ENCODE data around the gene GALNS.
"Not testable (repeated sequence)": the region's sequence is repeated elsewhere in the genome, so short reads cannot be mapped to it uniquely, and the experiment has no call there.

The GALNS gene
- 38.6 reads per million, percentile 62 among the genes with 10 or more reads in this experiment for total RNA-seq

- peak; percentile 98 for DNase-seq
Measured at GRCh38 chr16:88856828-88857727, at the start of gene GALNS, which contains the start of gene TRAPPC2L. Gene GALNS (minus strand): TSS chr16:88856947. CDS start chr16:88856877, 70 bp downstream. Gene TRAPPC2L (plus strand): TSS chr16:88857127. CDS start chr16:88857151, 24 bp downstream.

DNA sequence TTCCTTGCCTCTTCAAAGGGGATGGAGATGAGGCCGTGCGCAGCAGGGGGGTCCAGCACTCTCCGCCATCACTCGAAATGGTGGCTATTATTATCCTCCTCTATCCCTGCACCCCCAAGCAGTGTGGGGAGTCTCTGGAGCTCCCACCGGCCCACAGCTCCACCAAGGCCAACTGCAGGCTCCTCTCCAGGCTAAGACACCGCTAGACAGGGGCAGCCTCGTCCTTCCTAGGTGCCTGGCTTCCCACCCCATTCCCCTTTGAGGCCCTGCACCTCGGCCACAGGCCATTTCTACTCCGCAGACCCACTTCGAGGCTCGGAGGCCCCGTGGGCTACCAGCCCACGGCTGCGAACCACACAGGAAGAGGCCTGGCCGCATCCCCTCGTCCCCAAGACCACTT lies 49.3 kb upstream of the GALNS start:
- no peak for DNase-seq

- no peak for DNase-seq
Measured at GRCh38 chr16:88905563-88905962, 48.8 kb upstream of the GALNS start.

- no peak for DNase-seq
Measured at GRCh38 chr16:88904676-88905365, 48.1 kb upstream of the GALNS start.

DNA sequence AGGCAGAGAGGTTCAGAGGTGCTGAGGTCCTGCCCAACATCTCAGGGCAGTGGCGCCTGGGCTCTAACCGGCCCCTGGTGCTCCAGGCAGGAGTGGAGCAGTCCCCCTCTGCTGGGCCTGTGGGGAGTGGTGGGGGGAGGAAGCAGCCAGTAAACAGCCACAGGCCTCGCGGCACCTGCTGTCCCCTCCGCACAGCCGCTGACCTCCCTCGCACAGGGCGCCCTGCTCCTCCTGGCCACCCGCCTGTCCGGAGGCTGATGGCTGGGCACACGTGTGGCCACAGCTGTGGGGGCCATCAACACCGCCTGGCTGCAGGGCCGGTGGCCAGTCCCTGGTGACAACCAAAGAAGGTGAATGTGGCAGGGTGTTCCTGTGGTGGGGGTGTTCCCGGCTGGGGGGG lies 46.5 kb upstream of the GALNS start:
- DNase-seq: no peak

DNA sequence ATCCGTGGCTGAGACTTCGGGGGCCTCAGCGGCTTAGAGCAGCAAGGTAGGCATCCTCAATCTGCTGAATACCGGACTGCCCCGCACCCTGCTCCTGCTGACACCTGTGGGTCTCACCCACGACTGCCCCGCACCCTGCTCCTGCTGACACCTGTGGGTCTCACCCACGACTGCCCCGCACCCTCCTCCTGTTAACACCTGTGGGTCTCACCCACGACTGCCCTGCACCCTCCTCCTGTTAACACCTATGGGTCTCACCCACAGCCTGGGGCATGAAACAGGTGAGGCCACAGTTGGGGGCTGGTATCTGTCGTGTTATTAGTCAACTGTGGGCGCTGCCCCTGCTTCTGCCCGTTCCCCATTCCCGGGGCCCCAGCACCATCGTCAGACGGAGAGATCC lies 46.0 kb upstream of the GALNS start:
- no peak for DNase-seq

DNA sequence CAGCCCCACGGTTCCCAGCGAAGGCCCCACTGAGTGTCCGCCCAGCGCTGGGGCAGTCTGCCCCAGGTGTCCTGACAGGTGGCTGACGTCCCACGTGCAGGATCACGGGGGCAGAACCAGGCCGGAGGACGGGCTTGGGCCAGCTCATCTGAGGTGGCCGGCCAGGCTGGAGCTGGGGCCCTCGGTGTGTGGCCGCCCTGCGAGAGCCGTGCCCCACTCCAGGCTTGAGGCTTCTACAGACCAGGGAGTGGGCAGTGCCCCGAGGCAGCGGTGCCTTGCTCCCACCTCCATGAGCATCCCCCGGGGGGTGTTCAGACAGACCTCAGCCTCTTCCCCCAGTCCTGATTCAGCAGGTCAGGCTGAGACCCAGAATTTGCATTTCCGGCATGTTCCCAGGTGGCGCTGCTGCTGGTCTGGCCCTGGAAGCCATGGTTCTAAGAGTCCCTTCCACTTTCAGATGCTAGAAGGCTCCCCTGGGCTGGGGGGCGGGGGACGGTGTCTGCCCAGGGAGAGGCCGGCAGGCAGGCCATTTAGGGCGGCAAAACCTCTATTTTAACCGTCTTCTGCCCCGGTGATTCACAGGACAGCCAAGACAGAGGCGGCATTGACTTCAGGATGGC lies 45.1 kb upstream of the GALNS start:
- DNase-seq: no peak

GRCh38 chr16:88900662-88901052 lies 43.9 kb upstream of the GALNS start:
- no peak for DNase-seq

DNA sequence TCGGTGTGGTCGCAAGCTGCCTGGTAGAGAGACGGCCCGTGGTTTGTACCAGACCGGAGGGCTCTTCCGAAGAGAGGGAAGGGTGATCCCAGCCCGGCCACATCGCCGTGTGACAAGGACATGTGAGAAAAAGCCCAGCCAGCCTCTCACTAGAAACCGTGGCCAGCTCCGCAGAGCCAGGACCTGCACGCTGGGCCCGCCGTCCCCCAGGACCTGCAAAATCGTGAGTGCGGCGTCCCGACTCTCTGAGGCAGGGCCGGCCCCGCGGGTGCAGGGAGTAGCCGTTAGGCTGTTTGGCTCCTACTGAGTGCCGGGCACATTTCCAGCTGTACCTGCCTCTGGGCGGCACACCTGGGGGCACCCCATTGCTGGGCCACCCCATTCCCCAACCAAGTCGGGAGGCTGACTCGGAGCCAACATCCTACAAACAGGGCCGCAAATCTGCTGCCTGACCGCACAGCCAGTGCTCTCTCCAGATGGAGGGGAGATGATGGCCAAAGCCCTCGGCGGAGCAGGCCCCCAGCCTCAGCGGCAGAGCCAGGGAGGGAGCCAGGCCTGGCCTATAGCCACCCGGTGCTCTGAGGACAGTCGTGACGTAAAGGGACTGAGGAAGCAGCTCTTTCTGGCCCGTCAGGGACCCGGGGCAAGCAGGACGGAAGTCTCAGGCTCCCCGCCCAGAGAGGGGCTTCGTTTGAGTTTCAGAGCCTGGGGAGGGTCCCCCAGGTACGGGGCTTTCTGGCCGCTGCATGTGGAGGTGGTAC lies 43.3 kb upstream of the GALNS start:
- DNase-seq: no peak

DNA sequence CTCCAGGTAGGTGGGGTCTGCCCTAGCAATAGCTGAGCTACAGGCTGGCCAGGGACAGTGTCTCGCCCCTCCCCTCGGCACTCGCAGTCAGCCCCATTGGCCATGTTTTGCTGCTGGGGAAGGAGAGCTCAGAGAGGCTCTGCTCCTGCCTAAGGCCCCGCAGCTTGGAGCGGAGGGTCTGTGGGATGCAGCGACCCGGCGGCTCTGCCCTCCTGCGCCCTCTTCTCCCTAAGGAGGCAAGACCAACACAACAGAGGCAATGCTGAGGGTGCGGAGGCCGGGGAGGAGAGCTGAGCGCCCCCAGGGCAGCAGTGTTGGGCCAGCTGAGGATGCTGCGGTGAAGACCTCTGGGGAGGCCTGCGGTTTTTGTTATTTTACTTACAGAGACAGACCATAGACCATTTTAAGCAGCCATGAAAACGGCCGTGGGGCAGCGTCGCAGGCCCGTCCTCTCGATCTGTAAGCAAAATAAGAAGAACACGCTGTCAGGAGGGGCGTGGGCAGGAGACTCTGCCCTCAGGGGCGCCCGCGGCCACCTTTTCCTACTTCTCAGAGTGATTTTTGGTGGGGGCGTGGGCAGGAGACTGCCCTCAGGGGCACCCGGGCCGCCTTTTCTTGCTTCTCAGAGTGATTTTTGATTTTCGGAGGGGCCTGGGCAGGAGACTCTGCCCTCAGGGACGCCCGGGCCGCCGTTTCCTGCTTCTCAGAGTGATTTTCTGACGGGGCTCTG lies 41.1 kb upstream of the GALNS start:
- DNase-seq: no peak

DNA sequence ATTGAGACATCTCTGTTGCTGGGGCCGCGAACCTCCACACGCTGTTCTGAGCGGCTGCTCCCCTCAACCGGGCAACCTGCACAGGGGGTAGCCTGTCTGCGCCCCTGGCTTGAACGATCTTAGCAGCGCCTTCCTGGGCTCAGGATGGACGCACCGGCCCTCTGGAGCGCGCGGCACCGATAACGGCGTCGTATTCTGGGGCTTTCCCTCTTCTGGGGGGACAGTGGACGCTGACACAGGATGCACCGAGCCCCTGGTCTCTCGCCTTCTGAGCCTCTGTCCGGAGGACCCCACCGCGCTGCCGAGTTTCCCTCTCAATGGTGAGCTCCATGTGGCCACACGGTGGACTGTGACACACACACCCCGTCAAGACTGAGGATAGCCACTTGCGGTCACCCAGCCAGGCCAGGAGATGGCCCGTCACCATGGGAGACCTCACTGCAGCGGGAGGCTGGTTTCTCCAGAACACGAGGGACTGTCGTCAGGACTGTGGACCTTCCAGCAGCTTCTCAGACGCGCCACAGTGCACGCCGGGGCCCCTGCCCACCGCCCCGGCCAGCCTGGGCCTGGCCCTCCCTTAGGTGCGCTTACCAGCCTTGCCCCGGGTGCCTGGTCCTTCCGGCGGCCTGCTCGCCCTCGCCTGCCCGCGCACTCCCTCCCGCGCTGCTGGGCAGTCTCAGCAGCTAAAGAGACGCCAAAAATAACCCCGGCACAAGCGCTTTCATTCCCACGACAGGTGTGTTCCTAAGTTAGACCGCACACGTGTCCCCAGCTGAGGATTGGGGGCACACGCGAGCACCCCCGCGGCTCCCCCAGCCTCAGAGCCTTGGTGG lies 39.7 kb upstream of the GALNS start:
- no peak for DNase-seq

DNA sequence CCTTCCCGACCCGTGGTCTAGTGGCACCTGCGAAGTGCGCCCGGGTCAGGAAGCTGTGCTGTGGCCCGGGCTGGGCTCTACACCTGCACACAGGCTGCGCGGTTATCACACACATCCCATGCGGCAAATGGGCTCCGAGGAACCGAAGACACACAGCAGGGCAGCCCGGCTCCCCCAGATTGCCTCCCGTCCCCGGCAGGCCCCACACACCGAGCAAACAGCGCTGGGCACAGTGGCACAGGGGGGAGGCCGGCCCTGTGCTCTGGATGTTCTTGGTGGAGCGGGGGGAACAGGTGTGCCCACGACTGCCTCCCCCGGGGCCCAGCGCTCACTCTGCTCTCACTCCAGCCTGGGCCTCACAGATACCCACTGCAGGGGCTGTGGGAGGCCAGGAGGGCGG lies 38.6 kb upstream of the GALNS start:
- no peak for DNase-seq

GRCh38 chr16:88894681-88895300 lies 38.0 kb upstream of the GALNS start:
- no peak for DNase-seq

GRCh38 chr16:88894266-88894665 lies 37.5 kb upstream of the GALNS start:
- not testable (repeated sequence) for DNase-seq

- no peak for DNase-seq
Measured at GRCh38 chr16:88893127-88893968, 36.6 kb upstream of the GALNS start.

DNA sequence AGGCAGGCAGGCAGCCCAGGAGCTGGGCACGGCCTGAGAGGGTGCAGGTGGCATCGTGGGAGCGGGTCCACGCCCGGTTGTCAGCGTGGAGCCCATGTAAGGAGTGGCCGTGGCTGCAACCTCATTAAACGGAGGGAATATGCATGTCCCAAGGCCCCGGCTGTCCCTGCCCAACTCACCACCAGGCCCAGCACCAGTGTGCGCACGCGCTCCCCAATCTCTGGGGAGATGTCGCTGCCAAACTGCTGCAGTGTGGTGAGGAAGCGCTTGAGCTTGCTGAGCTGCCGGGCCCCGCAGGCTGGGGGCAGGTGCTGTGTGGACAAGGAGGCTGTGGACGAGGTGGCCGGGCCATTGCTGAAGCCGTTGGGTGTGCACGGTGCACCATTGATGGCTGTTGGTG lies 35.3 kb upstream of the GALNS start:
- DNase-seq: no peak

DNA sequence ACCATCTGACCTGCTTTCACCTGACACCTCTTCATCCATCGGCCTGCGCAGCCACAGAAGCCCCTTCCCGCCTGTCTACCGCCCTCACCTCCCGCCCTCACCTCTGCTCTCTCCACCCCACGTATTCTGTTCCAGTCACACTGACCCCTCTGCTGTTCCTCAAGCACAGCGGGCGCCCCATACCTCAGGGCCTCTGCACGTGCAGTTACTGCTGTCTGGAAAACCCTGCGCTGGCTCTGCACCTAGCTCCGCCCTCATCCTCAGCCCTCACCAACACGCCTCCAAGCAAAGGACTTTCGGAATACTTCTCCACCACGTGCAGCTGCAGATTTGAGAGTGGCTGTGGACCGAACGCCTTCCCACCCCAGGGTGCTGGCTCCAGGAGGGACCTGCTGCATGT lies 34.3 kb upstream of the GALNS start:
- no peak for DNase-seq

GRCh38 chr16:88889702-88890352 lies 33.1 kb upstream of the GALNS start:
- not testable (repeated sequence) for DNase-seq
